Measurements from ENCODE around the gene KDM8.

Gene KDM8

DNA sequence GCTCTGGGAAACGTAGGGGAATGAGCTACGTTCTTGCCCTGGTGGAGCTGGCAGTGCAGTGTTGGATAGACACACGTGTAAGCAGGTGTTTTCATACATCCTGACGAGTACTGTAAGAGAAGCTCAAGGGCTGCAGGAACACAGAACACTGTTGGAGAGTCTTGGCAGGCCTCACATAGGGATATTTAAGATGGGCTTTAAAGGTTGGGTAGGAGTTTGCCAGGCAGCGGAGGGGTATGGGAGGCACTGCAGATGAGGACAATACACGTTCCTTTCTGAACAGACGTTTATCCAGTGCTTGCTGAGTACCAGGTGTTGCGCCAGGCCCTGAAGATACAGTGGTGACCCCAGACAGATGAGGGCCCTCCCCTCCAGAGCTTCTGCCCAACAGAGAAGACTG, 6.3 kb downstream of the KDM8 start:
- no peak overlapping the region for H3K4me3 ChIP-seq
- no peak overlapping the region for H3K27ac ChIP-seq

DNA sequence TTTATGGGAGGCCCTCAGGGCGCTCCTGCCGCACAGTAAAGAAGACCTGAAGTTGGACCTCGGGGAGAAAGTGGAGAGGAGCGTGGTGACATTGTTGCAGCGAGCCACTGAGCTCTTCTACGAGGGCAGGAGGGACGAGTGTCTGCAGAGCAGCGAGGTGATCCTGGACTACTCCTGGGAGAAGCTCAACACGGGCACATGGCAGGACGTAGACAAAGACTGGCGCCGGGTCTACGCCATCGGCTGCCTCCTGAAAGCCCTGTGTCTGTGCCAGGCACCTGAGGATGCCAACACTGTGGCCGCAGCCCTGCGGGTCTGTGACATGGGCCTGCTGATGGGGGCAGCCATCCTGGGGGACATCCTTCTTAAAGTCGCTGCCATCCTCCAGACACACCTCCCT, 6.8 kb downstream of the KDM8 start:
- Histone ChIP-seq H3K27ac (no peak overlapping the region), H3K4me3 (no peak overlapping the region)

GRCh38 chr16:27211026-27211425, 7.7 kb downstream of the KDM8 start:
- H3K27ac ChIP-seq = no peak overlapping the region

DNA sequence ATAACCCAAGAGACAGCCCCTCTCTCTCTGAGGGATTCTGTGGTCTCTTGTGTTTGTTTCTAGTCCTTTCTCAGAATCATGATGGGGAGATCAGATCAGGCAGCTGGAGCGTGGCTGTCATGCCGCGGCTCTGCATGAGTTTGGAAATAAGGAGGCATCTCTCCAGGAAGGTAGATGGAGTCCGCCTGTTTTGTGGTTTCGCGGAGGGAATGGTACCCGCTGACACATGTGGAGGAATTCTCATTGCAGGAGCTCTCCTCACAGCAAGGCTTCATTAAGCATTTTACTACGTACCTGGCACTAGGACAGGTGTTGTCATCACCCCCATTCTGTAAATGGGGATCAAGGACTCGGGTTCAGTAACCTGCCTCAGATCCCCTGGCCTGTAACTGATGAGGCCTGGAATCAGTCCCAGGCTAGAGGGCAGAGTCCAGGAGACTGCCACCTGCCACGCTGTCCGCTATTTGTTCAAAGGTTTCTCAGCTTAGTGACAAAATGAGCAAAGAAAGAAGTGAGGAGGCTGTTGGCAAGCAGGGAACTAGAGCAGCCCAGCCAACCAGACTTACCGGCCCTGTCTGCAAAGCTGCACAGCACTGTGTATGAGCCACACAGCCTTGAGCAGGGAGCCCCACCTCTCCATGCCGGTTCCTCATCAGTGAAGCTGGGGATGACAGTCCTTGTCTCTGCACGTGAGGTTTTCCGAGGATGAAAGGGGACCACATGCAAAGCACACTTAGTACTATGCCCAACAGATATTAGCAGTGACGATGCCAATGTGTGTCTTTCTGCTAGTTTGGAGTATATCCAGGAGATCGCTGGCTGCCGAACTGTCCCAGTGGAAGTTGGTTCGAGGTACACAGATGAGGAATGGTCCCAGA, 11.0 kb downstream of the KDM8 start:
- no peak overlapping the region for H3K27ac ChIP-seq
- H3K4me3 ChIP-seq = no peak overlapping the region

More at GRCh38 chr16:27211026-27211425, 7.7 kb downstream of the KDM8 start:
- no peak overlapping the region for H3K4me3 ChIP-seq

- no peak overlapping the region for H3K4me3 ChIP-seq
- no peak overlapping the region for H3K27ac ChIP-seq
These were observed 12.3 kb downstream of the KDM8 start for GRCh38 chr16:27215660-27216059.

GRCh38 chr16:27216297-27216885, 13.1 kb downstream of the KDM8 start:
- Histone ChIP-seq H3K4me3 (no peak overlapping the region), H3K27ac (no peak overlapping the region)

GRCh38 chr16:27217256-27217655, 13.9 kb downstream of the KDM8 start:
- Histone ChIP-seq H3K4me3 (no peak overlapping the region), H3K27ac (no peak overlapping the region)

- Histone ChIP-seq H3K4me3 (no peak overlapping the region), H3K27ac (no peak overlapping the region)
These were observed 15.4 kb downstream of the KDM8 start for GRCh38 chr16:27218756-27219155.

GRCh38 chr16:27219161-27219560, 15.8 kb downstream of the KDM8 start:
- H3K27ac ChIP-seq = no peak overlapping the region
- no peak overlapping the region for H3K4me3 ChIP-seq

DNA sequence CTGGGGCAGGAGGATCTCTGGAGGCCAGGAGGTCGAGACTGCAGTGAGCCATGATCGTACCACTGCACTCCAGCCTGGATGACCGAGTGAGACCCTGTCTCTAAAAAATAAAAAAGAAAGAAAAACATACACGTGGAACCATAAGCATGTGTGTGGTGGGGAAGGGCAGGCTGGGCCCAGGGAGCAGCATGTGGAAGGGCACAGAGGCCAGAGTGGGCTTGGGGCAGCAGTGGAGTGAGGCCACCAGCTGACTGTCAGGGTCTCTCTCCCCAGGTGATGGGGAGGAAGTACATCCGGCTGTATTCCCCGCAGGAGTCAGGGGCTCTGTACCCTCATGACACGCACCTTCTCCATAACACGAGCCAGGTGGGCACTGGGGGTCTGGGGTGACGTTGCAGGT, 16.8 kb downstream of the KDM8 start:
- no peak overlapping the region for H3K27ac ChIP-seq
- no peak overlapping the region for H3K4me3 ChIP-seq

GRCh38 chr16:27220527-27220926, 17.2 kb downstream of the KDM8 start:
- Histone ChIP-seq H3K27ac (no peak overlapping the region), H3K4me3 (no peak overlapping the region)

GRCh38 chr16:27220991-27221390, 17.7 kb downstream of the KDM8 start:
- H3K27ac ChIP-seq = no peak overlapping the region

DNA sequence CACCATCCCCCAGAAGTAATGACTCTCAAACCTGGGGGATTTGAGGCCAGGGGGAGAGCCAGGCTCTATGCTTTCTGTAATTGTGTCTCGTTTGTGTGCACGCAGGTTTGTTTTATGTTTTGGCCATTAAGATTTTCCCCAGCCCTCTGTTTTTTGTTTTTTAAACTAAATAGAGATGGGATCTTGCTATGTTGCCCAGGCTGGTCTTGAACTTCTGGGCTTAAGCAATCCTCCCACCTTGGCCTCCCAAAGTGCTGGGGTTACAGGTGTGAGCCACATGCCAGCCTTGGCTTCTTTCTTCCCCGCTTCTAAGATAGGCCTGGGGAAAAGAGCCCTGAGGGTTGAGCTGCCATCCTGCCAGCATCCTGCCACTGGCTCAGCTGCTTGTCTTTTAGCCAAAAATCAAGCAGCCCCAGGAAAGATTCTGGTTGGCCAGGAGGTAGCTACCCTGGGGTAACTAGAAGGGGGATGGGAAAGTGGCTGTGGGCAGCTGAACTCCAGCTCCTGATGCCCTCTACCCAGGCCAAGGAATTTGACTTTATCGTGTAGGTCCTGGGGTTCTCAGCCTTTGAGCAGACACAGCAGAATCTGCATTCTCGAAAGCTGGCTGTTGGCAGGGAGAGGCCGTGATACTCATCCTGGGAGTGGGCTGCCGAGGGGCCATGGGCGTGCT, 18.4 kb downstream of the KDM8 start:
- Histone ChIP-seq H3K27ac (peak overlapping the region in 3 of 21 experiments; percentile 37 to 83 (median 62)), H3K4me3 (no peak overlapping the region)

More at GRCh38 chr16:27220991-27221390, 17.7 kb downstream of the KDM8 start:
- H3K4me3 ChIP-seq = no peak overlapping the region

DNA sequence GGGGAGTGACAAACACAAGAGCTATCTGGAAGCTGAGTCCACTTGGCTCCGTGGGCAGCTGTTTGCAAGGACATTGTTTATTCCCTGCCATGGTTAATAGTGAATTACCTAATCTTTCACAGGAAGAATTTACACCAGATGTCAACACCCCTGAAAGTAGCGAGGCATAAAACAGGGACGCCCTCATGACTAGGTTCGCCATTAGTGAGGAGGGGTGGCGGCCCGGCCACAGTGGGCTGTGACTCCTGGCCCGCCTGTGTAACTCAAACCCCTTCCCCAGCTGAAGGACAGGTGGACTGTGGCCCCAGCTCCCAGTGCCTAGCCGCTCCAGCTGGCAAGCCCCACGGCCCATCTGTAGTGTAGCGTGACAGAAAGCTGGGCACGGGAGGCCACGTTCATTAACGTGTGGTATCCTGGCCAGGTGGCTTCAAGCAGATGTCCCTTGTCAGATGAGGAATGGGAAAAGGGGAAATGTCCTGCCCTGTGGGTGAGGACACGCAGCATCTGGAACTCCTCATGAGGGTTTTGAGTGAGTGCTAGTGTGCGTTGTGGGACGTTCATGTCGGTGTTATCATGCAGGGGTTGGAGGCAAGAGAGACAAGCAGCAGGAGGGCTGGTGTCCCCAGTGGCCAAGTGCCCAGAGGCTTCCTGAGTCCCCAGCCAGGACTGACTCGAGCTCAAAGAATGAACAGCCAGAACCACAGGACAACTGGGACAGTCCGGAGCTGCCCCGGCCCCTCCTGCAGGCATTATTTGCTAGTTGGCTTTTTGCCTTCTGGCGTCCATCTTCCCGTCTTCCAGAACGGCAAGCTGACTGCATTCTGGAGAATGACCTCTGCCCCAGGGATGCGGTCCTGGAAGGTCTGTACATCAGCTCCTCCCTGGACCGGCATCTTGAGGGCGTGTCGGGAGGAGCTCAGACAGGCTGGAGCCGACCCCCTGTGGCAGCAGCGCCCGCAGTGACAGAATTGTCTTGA, 19.2 kb downstream of the KDM8 start:
- Histone ChIP-seq H3K4me3 (no peak overlapping the region), H3K27ac (peak overlapping the region in 6 of 21 experiments; percentile 22 to 83 (median 48))

- peak overlapping the region in 4 of 21 experiments; percentile 34 to 83 (median 62) for H3K27ac ChIP-seq
- H3K4me3 ChIP-seq = no peak overlapping the region
These were observed 19.9 kb downstream of the KDM8 start for GRCh38 chr16:27223226-27223610.

DNA sequence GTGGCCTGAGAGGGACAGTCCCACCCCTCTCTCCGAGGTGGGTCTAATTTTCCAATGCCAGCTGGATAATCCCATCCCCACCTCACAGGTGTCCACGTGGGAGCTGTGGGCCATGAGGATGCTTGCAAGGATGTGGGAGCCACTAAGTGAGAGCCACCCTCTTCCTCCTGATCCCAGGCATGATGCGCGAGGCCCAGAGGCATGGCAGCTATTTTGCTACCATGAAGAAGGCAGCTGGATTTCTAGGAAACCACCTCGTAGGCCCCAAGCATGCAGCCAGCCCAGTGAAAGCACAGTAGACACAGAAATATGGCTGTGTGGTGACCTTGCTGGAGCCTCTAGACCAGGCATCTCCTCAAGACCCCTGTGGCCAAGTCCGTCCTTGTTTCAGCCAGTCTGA, 20.4 kb downstream of the KDM8 start:
- no peak overlapping the region for H3K4me3 ChIP-seq

GRCh38 chr16:27224271-27224737, 21.0 kb downstream of the KDM8 start:
- no peak overlapping the region for H3K4me3 ChIP-seq
- H3K27ac ChIP-seq = peak overlapping the region in 1 of 21 experiments; percentile 31

More for the DNA sequence above, 20.4 kb downstream of the KDM8 start:
- peak overlapping the region in 3 of 21 experiments; percentile 53 to 62 (median 62) for H3K27ac ChIP-seq

DNA sequence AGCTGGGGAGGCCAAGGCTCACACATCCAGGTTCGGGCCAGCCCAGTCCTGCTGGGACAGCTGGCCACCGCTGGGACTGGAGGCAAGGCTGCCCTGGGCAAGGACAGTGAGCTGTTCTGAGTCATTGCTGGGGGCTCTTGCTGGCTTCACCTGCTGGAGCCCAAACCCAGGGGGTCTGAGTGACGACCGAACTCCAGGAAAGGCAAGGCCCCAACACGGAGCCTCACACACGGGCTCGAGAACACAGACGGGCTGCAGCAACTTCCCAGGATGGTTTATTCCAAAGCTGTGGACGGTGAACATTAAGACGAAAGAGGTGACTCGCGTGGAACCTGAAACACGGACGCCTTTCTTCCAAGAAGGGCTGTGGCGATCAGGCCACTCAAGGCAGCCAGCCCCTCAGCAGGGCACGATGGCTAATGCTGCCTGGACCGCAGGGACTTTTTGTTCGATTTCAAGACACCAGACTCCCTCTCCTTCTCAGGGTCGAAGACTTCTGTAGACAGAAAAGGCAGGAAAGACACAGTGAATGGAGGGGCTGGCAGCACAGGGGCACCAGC, 21.5 kb downstream of the KDM8 start:
- Histone ChIP-seq H3K27ac (peak overlapping the region in 2 of 21 experiments; percentile 31 to 35), H3K4me3 (no peak overlapping the region)
